Nephron progenitor cell (in vitro differentiated cells): ENCODE results near the gene FANCB.

ENCODE experiments used
- DNase-seq: peaks from one replicate; pipeline ENCODE4 v3.0.0; 2021
- H3K27ac Mint-ChIP-seq: 2 replicates; pipeline ENCODE4 v1.8.0; 2021; ENCODE audit warnings: mild to moderate bottlenecking, moderate library complexity, mixed read lengths
- H3K27me3 Mint-ChIP-seq: 2 replicates; pipeline ENCODE4 v1.8.0; 2021; ENCODE audit warnings: mild to moderate bottlenecking, low read depth, mixed read lengths; ENCODE audit not compliant: poor library complexity
- H3K36me3 Mint-ChIP-seq: 2 replicates; pipeline ENCODE4 v1.8.0; 2021; ENCODE audit warnings: low read depth, mixed read lengths
- H3K4me1 Mint-ChIP-seq: 2 replicates; pipeline ENCODE4 v1.8.0; 2021; ENCODE audit warnings: mixed read lengths
- H3K4me3 Mint-ChIP-seq: 2 replicates; pipeline ENCODE4 v1.8.0; 2021; ENCODE audit warnings: mild to moderate bottlenecking, moderate library complexity, mixed read lengths
- H3K9me3 Mint-ChIP-seq: 2 replicates; pipeline ENCODE4 v1.8.0; 2021; ENCODE audit warnings: mild to moderate bottlenecking, moderate library complexity, mixed read lengths
- TF ChIP-seq, protein P1 (sequence below): fragments of 200-600 bp; sonication (generic); IDR thresholded peaks from 2 replicates; pipeline ENCODE4 v1.5.0; 2021; ENCODE audit warnings: antibody characterized with exemption

Gene FANCB

DNA sequence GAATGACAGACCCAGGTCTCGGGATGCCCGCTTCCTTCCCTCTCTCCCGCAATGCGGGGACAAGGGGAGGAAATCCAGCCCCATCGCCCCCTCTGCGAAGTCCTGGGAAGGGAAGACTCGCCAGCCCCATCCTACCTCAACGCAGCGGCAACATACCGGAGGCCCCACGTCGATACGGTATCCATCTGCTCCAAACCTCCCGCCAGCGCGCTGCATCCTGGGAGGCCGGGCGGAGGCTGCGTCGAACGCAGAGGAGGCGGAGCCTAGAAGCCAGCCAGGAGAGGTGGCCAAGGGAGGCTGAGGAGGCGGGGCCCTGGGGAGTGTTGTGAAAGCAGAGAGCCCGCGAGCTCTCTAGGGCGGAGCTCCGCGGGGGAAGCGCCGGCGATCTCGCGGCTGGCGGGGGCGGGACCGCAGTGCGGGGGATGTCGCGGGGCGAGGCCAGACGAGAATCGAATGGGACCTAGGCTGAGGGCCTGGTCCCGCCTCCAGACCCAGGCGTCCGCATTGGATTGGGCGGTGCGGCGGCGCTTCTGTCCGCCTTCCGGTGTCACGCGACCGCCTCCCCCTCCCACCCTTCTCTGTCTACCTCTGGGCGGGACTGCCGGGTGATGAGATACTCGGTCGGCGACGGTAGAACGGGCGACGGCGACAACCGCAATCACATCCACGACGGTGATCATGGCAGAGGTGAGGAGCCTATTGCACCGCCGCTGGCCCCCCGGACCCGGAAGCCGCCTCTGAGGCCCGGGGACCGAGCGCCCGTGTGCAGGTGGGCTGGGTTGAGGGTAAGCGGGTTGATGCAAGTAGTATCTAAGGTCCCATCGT, at the start of gene FANCB, which contains the start of gene MOSPD2:
Gene FANCB, minus strand, starts transcription at position 219 of the 825 bp plus-strand sequence. CDS start 7,559 bp downstream, outside the sequence.
Gene MOSPD2, plus strand, starts transcription at position 571 of the 825 bp plus-strand sequence. Its CDS starts 108 bp downstream, at position 679.
- Mint-ChIP-seq H3K27me3 (no peaks in the 10 kb centered on the region), H3K9me3 (peaks cover 41% of the 10 kb centered on the region), H3K4me3 (peak within 1 kb of the TSS; percentile 85), H3K4me1 (peaks cover 14% of the 10 kb centered on the region), H3K36me3 (peaks cover 26% of the 10 kb centered on the region), H3K27ac (peak within 1 kb of the TSS; percentile 45)
- peak; percentile 91 for DNase-seq
- TF ChIP-seq, protein P1, sequence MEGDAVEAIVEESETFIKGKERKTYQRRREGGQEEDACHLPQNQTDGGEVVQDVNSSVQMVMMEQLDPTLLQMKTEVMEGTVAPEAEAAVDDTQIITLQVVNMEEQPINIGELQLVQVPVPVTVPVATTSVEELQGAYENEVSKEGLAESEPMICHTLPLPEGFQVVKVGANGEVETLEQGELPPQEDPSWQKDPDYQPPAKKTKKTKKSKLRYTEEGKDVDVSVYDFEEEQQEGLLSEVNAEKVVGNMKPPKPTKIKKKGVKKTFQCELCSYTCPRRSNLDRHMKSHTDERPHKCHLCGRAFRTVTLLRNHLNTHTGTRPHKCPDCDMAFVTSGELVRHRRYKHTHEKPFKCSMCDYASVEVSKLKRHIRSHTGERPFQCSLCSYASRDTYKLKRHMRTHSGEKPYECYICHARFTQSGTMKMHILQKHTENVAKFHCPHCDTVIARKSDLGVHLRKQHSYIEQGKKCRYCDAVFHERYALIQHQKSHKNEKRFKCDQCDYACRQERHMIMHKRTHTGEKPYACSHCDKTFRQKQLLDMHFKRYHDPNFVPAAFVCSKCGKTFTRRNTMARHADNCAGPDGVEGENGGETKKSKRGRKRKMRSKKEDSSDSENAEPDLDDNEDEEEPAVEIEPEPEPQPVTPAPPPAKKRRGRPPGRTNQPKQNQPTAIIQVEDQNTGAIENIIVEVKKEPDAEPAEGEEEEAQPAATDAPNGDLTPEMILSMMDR = no peak

DNA sequence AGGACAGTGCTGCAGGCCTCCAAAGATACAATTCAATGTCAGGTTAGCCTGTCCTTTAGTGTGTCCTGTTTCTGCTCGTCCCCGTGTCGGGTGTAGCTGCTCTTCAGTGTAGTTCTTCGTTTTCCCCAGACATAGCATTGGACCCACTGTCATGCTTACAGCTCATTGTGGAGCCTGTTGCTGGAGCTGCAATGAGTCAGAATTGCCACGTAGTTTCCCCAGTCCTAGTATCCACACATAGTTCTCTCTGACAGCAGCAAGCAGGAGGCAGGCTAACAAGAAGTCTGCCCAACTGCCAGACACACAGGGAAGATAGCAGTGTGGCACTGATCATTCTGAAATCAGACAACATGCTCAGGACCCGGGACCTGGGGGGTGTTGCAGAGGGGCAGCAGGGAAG, 49.6 kb upstream of the FANCB start:
- no peak for DNase-seq
- H3K27me3 Mint-ChIP-seq = peaks cover 2% of the 10 kb centered on the region

DNA sequence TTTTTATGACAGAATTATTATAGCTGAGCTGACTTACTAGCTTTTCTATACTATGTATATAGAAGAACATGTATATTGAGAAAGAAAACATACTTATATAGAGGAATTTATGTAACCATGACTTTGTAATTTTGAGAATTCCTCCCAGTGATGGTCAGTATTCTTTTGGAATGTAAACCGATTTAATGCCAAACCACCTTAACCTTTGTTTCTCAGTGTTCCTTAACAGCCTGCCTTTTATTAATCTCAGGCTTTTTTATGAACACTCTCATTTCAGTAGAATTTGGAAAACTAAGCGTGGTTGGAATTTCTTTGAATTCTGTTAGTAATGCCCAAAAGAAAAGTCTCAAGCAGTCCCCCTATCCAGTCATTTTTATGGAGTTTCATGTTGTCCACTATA, 47.3 kb upstream of the FANCB start:
- no peak overlapping the region for H3K27ac Mint-ChIP-seq
- DNase-seq = no peak
- H3K4me1 Mint-ChIP-seq = peaks cover 6% of the 10 kb centered on the region
- peaks cover 15% of the 10 kb centered on the region for H3K36me3 Mint-ChIP-seq
- no peak overlapping the region for H3K4me3 Mint-ChIP-seq
- peaks cover 26% of the 10 kb centered on the region for H3K9me3 Mint-ChIP-seq
- H3K27me3 Mint-ChIP-seq = peaks cover 2% of the 10 kb centered on the region
- TF ChIP-seq, protein P1 = no peak

More for the DNA sequence above, 49.6 kb upstream of the FANCB start:
- Mint-ChIP-seq H3K36me3 (peaks cover 6% of the 10 kb centered on the region), H3K4me1 (peaks cover 6% of the 10 kb centered on the region), H3K4me3 (no peak overlapping the region), H3K9me3 (peaks cover 15% of the 10 kb centered on the region), H3K27ac (peak overlapping the region; percentile 5)
- TF ChIP-seq, protein P1 = no peak

DNA sequence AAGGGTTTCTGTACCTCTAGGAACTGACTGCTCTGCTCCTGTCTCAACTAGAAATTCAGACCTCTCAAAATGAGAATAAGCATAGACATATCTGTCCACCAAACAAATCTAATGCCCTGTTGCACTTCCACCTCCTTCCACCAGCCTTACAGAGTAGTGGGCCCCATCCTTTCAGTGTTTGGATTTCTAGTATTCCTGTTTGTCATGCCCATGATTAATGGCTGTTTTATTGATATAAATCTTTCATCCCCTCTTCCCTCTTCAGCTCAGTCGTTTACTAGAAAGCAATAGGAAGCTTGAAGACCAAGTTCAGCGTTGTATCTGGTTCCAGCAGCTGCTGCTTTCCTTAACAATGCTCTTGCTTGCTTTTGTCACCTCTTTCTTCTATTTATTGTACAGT, 46.5 kb upstream of the FANCB start:
- TF ChIP-seq, protein P1 = no peak
- no peak for DNase-seq
- Mint-ChIP-seq H3K9me3 (peaks cover 26% of the 10 kb centered on the region), H3K27ac (no peak overlapping the region), H3K4me3 (no peak overlapping the region), H3K4me1 (peaks cover 6% of the 10 kb centered on the region), H3K27me3 (peaks cover 2% of the 10 kb centered on the region), H3K36me3 (peaks cover 15% of the 10 kb centered on the region)

DNA sequence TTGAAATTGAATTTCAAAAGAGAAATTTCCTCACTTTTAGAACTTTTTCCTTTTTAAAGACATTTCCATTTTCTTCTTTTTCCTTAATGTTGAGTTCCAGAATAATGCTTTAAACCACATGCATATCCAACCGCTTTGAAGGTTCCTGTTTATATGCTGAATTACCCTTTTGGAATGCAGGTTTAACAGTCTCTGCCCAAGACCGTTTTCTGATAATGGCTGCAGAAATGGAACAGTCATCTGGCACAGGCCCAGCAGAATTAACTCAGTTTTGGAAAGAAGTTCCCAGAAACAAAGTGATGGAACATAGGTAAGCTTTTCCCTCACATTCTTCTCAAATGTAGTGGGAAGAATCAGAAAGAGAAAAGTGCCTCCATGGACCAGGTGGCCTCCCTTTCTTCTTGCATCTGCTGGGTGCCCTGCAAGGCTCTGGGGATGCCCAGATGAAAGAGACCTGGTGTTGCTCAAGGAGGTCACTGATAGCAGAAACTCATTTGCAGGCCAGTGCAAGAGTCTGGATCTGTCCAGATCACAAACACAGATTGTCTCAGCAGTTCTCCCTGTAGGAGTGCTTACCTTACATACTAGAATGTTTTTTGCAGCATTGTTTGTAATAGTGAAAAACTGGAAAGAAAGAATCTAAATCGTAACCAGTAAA, 43.3 kb upstream of the FANCB start:
- Mint-ChIP-seq H3K9me3 (peaks cover 14% of the 10 kb centered on the region), H3K27ac (no peak overlapping the region), H3K4me1 (no peaks in the 10 kb centered on the region), H3K36me3 (peaks cover 15% of the 10 kb centered on the region), H3K27me3 (peaks cover under 1% of the 10 kb centered on the region), H3K4me3 (no peak overlapping the region)
- TF ChIP-seq, protein P1 = no peak
- DNase-seq = no peak
